ENCODE data around the gene SIPA1L2. TPM values are rescaled to one million over a fixed set of nuclear protein-coding genes. Genes with fewer than 3 reads are reported as not detected.

The SIPA1L2 gene
- total and polyA plus RNA-seq, 10 of the 15 experiments (the other 5 are each of a cell fraction or from before 2014, with no cell fraction given) = 0.01 to 0.18 TPM; not detected in 8

- CTCF ChIA-PET = no interaction called here
- Histone ChIP-seq H3K4me1 (ENCODE audit: control insufficient read depth, insufficient read depth, low read length) (no peaks in the 10 kb centered on the region), H3K27ac (ENCODE audit: control insufficient read depth, insufficient read depth) (no peak overlapping the region), H4K20me1 (ENCODE audit: control insufficient read depth, insufficient read depth) (no peaks in the 10 kb centered on the region), H3K9ac (ENCODE audit: control insufficient read depth, insufficient read depth, low read length) (no peak overlapping the region), H3K9me3 (replicated peaks; ENCODE audit: control insufficient read depth, insufficient read depth, low read length) (no peaks in the 10 kb centered on the region), H2AFZ (ENCODE audit: control insufficient read depth, low read depth, low read length) (no peak overlapping the region), H3K27me3 (replicated peaks in 1 of 2; ENCODE audit: control insufficient read depth in 2 of 2, insufficient read depth in 2 of 2, low read length in 1 of 2) (no peaks in the 10 kb centered on the region), H3K4me2 (ENCODE audit: control insufficient read depth, insufficient read depth) (no peak overlapping the region), H3K4me3 (no peak overlapping the region), H3K36me3 (ENCODE audit: control insufficient read depth in 2 of 2, insufficient read depth in 2 of 2, low read length in 1 of 2) (no peaks in the 10 kb centered on the region), H3K79me2 (ENCODE audit: control insufficient read depth, insufficient read depth, low read length) (no peaks in the 10 kb centered on the region)
- TF ChIP-seq SRF (IDR thresholded peaks at IDR 0.05; ENCODE audit: low read depth in 2 of 2, low read length in 2 of 2) (no peak), CBFB (IDR thresholded peaks at IDR 0.05; ENCODE audit: low read depth) (no peak), POU2F2 (IDR thresholded peaks at IDR 0.05; ENCODE audit: borderline replicate concordance, low read depth, low read length) (no peak), NFXL1 (IDR thresholded peaks at IDR 0.05; ENCODE audit: borderline replicate concordance) (no peak), TCF7 (IDR thresholded peaks at IDR 0.05; ENCODE audit: borderline replicate concordance) (no peak), ZNF207 (IDR thresholded peaks at IDR 0.05; ENCODE audit: borderline replicate concordance) (no peak), CTCF (IDR thresholded peaks at IDR 0.05 in 2 of 3, conservative IDR thresholded peaks at IDR 0.05 in 1 of 3; ENCODE audit: control insufficient read depth in 2 of 3, extremely low read depth in 1 of 3, insufficient read depth in 1 of 3, low read depth in 3 of 3, low read length in 3 of 3) (no peak), MEF2A (IDR thresholded peaks at IDR 0.05; ENCODE audit: insufficient read depth, low read depth, low read length) (no peak)
- POLR2A ChIA-PET = no interaction called here
- RAD21 ChIA-PET (ENCODE audit: unreplicated experiment) = interaction anchor here (1.2 kb wide), 1 partner anchor 604 kb away, joined by 3 read pairs; no protein-coding TSS in a partner anchor
- no peak for FAIRE-seq
- in situ Hi-C loops (cut with MboI) = loop anchor here (10.0 kb wide), 1 partner anchor 388 kb away; no protein-coding TSS in a partner anchor
- SMC1A ChIA-PET (ENCODE audit: uncharacterized antibody, unreplicated experiment) = no interaction called here
- BruUV-seq (replicated peaks) = no TSS peak
- no peak for ATAC-seq
- DNase-seq (ENCODE audit: low read depth, low spot score) = no peak
- 29% methylated on average over 2 of the region's 2 CpGs for WGBS (ENCODE audit: insufficient coverage, insufficient replicate concordance, low lambda C conversion rate, missing lambda C conversion rate)
- intact Hi-C loops (cut with micrococcal nuclease; ENCODE audit: unreplicated experiment) = loop anchor here (10.0 kb wide), 1 partner anchor 318 kb away; the partner anchor contains the start of gene NTPCR
Observed at GRCh38 chr1:232636799-232637198, 6.9 kb upstream of the SIPA1L2 start.

All from GM12878 (cell line).